ENCODE measurements around the gene CDK5RAP1. TPM values are rescaled to one million over a fixed set of nuclear protein-coding genes. Genes with fewer than 3 reads are reported as not detected.
A peak's percentile ranks its signal among the peaks of the same experiment; 100 is the strongest.
"Not testable (repeated sequence)": the region's sequence is repeated elsewhere in the genome, so short reads cannot be mapped to it uniquely, and the experiment has no call there.

Gene CDK5RAP1, protein sequence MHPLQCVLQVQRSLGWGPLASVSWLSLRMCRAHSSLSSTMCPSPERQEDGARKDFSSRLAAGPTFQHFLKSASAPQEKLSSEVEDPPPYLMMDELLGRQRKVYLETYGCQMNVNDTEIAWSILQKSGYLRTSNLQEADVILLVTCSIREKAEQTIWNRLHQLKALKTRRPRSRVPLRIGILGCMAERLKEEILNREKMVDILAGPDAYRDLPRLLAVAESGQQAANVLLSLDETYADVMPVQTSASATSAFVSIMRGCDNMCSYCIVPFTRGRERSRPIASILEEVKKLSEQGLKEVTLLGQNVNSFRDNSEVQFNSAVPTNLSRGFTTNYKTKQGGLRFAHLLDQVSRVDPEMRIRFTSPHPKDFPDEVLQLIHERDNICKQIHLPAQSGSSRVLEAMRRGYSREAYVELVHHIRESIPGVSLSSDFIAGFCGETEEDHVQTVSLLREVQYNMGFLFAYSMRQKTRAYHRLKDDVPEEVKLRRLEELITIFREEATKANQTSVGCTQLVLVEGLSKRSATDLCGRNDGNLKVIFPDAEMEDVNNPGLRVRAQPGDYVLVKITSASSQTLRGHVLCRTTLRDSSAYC
- total RNA-seq: 14.7 TPM

DNA sequence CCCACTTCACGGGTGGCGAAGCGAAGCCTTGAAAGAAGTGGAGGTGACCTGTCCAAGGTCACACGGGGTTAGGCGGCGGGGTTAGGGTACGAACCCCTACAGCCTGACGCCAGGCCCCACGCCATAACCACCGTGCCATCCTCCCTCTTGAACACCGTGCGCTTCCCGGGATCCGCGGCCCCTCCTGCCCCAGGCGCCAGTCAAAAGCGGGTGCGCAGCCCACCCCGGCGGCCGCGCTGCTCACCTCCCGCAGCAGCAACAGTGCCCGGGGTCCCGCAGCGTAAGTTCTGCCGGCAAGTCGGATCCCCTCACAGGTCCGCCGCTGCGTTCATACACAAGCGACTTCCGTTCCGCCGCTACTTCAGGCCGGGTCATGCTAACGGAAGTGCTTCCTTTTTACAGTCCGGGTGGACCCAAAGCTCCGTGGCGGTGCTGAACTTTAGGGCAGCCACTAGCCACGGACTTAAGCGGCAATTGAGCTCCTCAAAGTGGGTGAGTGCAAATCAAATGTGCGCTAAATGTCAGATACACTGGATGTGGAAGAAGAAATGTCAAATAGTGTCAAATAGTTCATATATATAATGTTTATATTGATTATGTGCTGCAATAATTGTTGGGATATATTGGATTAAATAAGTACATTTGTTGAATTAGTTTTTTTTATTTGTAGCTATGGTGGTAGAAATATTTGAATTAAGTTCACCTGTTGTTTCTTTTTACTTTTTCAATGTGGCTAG lies at the start of gene CDK5RAP1:
CDK5RAP1 (minus strand) TSS at position 336 of the 737 bp plus-strand sequence. CDS start 4,455 bp downstream, outside the sequence.
- ATAC-seq: peak; percentile 92

- ATAC-seq: peak; percentile 89
Measured at GRCh38 chr20:33450867-33451266, 49.5 kb upstream of the CDK5RAP1 start.

DNA sequence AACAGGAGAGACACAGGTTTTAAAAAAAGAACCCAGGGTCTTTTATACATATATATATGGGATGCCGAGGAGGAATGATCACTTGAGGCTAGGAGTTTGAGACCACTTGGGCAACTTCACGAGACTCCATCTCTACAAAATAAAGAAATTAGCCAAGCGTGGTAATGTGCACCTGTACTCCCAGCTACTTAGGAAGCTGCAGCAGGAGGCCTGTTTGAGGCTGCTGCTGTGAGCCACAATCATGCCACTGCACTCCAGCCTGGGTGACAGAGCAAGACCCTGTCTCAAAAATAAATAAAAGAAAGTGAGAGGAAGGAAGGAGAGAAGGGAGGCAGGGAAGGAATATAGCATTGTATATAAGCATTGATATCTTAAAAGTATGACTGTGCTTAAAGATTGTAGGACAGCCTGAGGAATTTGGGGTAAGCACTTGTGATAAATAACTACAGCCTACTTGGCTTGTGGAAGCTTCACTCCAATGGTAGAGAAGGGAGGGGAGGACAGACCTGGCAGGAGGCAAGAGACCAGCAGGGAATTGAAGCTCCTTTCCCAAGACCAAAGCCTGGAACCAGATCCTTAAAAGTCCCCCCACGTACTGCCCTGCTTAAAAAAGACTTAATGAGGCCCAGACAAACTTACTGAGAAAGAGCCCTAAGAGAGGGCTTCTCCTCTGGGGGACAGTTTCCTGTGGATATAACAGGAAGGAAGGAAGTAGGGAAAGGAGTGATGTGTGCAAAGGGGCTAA lies 44.7 kb upstream of the CDK5RAP1 start:
- ATAC-seq: no peak

DNA sequence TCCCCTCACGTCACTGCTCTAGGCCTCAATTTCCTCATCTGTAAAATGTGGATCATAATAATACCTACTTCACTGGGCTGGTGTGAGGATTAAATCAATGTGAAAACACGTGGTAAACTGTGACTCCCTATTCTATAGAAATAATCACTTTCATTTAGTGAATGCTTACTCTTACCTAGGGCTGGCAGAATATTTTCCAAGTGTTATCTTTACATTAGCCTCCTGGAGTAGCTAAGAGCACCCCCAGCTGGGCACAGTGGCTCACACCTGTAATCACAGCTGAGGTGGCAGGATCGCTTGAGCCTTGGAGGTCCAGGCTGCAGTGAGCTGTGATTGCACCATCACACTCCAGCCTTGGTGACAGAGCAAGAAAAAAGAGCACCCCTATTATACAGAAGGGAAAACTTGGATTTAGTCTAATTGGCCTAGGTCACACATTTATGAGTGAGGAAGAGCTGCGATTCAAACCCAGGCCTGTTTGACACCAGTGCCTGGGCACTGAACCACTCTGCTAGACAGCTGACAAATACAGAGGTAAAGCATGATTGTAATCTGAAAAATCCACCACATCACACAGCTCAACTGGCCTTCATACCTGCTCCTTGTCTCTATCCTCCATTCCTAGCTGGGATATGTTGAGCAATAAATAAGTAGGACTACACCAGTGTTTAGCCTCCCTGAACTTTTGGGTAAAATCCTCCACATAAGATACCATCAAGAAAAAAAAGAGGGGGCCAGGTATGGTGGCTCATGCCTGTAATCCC lies 43.7 kb upstream of the CDK5RAP1 start:
- ATAC-seq: peak; percentile 36

- peak; percentile 92 for ATAC-seq
Measured at GRCh38 chr20:33443512-33444239, 42.4 kb upstream of the CDK5RAP1 start, which contains the start of gene SNTA1. Gene SNTA1 (minus strand): TSS chr20:33443763. CDS start chr20:33443620, 143 bp downstream.

GRCh38 chr20:33443006-33443511 lies 41.7 kb upstream of the CDK5RAP1 start:
- ATAC-seq: peak; percentile 7

GRCh38 chr20:33442136-33443005 lies 41.1 kb upstream of the CDK5RAP1 start:
- peak; percentile 4 for ATAC-seq

DNA sequence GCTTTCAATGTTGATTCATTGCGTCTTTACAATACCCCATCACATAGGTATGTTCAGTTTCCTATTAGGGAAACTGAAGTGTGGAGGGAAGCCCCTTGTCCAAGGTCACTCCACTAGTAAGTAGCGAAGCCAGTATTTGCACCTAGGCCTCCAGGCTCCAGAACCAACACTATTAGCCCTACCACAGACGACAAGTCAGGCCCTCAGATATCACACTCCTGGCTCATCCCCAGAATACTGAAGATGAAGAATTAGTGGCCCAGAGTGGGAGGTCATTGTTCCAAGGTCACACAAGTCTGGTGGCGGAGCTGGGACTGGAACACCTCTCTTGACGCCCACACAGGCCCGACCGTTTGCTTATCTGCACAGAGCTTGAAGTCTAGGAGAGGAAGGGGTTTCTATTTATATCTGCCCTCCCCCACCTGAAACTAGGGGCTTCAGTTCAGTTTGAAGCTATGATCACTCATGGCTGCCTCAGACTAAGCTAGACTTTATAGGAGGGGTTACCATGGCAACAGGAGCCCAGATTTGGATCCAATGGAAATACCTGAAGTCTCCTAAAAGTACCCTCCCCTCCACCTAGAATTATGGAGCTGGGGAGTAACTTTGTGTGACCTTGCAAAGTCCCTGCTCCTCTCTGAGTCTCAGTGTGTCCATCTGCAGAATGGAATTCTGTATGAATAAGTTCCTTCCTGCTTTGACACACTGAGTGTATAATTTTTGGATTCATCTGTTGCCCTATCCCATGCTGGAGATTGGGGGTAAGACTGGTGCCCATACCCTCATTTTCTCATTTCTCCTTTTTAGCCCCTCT lies 40.0 kb upstream of the CDK5RAP1 start:
- ATAC-seq: no peak

- ATAC-seq: not testable (repeated sequence)
Measured at GRCh38 chr20:33440562-33440961, 39.2 kb upstream of the CDK5RAP1 start.

GRCh38 chr20:33438481-33438880 lies 37.2 kb upstream of the CDK5RAP1 start:
- ATAC-seq: no peak

DNA sequence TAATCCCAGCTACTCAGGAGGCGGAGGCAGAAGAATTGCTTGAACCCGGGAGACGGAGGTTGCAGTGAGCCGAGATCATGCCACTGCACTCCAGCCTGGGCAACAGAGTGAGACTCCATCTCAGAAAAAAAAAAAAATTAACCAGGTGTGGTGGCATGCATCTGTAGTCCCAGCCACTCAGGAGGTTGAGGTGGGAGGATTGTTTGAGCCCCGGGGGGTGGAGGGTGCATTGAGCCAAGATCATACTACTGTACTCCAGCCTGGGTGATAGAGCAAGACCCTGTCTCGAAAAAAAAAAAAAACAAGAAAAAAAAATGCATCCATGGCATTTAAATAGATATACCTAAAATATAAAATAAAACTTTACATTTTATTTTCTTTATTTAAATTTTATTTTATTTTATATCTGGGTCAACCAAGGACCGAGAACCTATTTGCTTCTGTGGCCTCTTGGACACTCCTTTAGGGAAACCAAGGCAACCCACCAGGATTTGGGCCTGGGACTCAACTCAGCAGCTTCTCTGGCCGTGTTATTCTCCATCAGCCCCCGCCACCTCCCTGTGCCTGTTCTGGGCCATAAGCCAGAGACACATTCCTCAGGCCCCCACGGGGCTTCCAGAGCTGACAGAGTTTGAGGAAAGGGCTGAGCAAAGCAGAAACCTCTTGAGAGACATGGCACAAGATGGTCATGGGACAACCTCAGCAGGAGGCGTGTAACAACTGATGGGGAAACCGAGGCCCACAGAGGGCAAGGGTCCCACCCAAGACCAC lies 36.0 kb upstream of the CDK5RAP1 start:
- ATAC-seq: no peak

GRCh38 chr20:33434434-33434833 lies 33.1 kb upstream of the CDK5RAP1 start:
- no peak for ATAC-seq

GRCh38 chr20:33433465-33434234 lies 32.3 kb upstream of the CDK5RAP1 start:
- ATAC-seq: peak; percentile 64

- ATAC-seq: no peak
Measured at GRCh38 chr20:33431797-33432381, 30.6 kb upstream of the CDK5RAP1 start.

- not testable (repeated sequence) for ATAC-seq
Measured at GRCh38 chr20:33423875-33424274, 22.6 kb upstream of the CDK5RAP1 start.

DNA sequence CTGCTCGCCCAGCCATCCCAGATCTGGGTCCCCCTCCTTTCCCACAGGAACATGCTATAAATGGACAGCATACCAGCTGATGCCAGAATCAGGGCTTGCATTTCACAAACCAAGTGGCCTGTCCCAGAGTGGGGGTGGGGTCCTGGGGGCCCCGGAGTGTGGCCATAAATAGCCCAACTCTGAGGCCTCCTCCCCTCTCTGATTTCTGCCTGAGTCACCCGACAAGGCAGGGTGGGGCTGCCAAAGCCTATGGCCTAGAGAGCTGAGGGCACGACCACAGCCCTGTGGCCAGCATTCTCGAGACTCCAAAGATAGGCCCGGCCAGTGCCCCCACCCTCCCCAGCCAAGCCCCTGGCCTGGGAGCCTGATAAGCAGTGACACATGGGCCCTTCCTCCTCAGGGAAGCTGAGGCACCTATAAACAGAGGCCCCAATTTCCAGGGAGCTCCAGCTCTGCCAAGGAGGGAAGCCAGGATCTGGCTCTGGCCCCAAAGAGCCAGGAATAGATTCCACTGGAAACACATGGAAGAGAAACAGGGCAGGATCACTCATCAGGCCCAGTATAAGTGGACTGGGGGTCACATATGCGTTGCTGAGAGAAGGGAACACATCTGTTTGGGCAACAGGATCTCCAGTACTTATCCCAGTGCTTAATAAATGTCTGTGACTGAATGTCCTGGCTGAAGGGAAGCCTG lies 22.0 kb upstream of the CDK5RAP1 start:
- peak; percentile 54 for ATAC-seq

All from esophagus mucosa (tissue), 1 donor.